GM19438 (cell line): ENCODE data around the gene SLC6A17.

Experiments
- ATAC-seq: cut with Tn5 transposase; IDR thresholded peaks from one replicate; pipeline ENCODE4 v1.9.1; 2021; ENCODE audit warnings: low read depth; ENCODE audit not compliant: unreplicated experiment

SLC6A17 gene

DNA sequence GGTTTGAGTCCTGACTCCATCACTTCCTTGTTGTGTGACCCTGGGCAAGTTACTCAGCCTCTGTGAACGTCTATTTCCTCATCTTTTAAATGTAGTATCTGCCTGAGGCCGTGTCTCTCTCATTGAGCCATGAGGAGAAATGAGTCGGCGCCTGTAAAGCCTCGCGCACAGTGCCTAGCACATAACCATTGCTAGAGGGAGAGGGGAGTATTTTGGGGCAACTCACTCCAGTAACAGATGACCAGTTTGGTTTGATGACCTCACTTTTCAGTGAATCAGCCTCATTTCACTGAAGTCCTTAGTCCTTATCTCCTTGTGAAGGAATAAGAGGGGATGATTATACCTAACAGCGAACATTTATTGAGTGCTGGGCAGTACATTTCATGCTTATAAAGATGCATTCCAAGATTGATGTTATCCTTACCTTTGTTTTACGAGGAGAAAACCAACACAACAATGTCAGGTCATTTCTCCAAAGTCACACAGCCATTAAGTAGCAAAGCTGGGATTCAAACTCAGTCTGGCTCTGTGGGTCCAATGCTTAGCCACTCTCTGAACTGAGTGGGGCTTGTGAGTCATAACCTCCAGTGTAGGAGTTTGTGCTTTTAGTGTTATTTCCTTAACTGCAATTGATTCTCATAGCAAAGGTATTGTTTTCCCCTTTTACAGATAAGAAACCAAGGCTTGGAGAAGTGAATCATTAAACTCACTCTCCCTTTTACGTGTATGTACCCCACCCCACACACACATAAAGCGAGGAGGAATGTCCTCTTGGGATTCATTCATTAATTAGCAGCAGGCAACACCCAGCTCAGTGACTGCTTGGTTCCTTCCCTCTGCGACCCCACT lies 85.8 kb downstream of the SLC6A17 start:
- no peak for ATAC-seq

DNA sequence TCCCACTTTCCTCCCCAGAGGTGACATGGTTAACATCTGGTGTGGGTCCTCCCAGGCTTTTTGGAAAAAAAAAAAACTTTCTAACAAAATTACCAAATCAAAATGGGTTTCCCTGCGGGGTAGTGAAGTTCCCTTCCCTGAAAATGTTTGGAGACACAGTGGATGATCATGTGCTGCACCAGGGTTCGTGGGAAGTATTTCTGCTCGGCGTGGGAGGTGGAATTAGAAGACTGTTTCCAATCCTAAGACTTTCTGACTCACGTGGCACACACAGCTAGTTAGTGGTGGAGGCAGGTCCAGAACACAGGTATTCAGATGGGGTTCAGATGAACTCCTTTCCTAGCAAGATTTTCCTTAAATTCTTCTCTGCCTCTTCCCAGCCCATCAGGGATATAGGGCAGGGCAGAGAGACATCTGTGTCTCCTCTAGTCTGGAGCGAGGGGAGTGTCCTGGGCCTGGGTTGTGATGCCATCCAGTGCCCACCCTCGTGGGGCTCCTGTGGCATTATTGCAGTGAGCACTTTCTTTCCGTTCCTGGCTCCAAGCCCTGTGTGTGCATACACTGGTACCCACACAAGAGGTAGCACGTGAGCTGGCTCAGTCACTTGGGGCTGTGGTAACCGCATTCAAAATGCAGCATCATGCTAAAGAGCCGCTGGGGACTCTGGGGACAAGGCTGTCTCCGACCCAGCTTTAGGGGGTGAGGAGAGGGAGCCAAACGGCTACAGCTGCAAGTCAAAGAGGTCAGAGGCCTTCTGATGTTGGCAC lies 87.3 kb downstream of the SLC6A17 start:
- ATAC-seq = no peak

GRCh38 chr1:110239441-110240430 lies 89.4 kb downstream of the SLC6A17 start:
- no peak for ATAC-seq

DNA sequence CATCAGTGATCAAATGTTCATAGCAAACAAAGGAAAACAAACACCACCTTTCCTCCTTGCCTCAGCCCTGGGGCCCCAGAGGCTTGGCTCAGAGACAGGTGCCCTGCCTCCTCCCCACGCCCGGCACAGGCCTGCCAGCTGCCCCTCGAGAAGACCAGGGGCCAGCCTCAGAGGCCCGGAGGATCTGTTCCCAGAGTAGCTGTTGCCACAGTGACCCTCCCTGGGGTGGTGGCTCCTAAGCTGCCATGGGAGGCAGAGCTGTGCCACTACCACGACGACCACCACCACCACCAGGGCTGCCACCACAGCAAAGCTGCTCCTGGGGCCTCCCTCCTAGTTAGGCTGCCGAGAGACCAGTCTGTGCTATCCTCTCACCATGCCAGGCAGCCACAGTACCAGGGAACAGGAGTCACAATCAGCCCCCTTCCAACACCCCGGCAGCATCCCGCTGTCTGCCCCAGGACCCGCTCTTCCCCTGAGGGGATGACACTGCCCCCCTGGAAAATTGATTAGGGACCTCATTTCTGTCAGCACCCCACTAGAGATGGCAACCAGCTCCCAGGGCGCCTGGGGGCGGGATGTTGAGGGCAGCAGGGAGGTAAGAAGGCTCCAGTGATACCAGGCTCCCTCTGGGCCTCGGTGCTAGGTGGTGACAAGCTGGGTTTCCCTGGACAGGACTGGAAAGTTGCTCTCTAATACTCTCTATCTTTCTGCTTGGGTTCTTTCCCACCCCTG lies 90.3 kb downstream of the SLC6A17 start:
- no peak for ATAC-seq

GRCh38 chr1:110241516-110241915 lies 91.2 kb downstream of the SLC6A17 start:
- ATAC-seq = no peak

GRCh38 chr1:110242062-110242461 lies 91.8 kb downstream of the SLC6A17 start:
- no peak for ATAC-seq

DNA sequence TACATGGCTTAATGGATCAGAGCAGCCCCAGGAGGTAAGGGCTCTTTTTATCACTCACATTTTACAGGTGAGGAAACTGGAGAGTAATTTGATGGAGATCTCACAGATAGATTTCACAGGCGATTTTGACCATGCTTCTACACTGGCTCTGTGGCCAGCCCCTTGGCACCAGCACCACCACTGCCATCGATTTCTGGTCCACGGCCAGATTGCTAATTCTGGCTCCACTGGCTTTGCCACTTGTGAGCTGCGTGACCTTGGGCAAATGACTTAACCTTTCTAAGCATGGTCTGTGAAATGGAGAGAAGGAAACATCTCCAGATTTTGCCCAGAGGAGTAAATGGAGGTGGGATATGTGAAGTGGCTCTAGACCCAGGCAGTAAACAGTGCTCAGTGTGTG lies 92.4 kb downstream of the SLC6A17 start:
- no peak for ATAC-seq

DNA sequence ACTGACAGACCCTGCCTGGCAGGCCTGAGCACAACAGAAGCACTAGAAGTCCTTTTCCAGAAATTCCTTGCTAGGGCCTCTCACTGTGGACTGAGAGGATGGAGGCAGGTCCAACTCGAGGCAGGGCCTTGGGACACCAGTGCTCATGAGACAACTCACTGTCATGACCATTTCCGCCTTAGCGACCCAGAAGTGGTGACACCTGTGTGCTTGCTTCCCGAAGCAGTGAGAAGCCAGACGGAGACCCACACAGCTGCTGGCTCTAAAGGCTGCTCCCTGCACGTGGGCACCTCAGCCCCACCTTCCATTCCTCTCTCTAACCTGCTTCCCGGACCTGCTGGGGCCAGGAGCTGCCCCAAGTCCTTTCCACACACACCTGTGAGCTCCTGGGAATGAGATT lies 92.9 kb downstream of the SLC6A17 start:
- no peak for ATAC-seq

GRCh38 chr1:110243574-110243973 lies 93.3 kb downstream of the SLC6A17 start:
- no peak for ATAC-seq

DNA sequence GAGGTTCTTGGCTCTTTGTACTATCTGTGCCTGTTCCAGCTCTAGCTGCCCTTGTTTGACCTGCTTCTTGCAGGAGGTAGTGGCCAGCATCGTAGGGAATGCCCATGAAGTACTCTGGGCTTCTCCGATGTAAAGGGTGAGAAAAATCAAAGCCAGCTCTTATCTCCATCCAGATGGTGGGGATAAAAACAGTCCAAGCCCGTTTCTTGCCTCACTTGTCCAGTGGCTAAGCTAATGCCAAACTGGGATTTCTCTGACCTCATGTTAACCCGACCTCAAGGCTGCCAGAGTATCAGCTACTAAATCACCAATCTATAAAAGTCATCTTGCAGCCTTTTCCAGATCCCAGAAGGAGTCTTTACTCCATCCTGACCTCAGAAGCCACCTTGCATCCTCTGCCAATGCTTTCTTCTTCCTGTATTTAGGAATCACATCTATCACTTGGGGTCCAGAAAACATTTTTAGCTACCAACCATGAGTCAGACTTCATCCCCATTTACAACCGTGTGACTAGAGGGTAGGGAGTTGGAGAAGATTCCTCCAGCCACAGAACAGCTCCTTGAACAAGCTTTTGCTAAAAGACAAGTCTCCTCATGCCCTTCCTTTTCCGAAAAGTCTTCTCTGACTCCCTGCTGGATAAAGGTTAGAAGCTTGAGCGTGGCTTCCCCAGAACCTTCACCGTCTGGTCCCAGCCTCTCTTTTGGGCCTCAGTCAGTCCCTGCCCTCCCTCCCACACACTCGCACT lies 95.8 kb downstream of the SLC6A17 start:
- ATAC-seq = no peak

- no peak for ATAC-seq
These were observed 98.5 kb downstream of the SLC6A17 start for GRCh38 chr1:110248746-110249145.

- no peak for ATAC-seq
These were observed 99.0 kb downstream of the SLC6A17 start for GRCh38 chr1:110249256-110249655.

DNA sequence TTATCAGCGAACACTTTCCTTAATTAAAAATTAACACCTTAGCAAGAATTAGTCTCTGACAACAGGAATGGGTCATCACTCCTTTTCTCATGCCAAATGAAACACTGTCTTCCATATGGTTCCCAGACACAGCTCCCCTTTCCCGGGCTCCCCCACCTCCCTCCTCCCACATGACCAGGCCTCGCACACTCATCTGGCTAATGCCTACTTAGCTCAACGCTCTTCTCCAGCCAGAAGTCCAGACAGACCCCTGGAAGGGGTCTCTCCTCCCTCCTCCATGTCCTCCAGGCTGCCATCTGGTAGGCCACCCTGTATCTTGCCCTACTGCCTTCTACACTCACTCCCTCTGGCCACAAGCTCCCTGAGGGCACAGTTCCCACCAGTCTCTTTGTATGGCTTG lies 99.7 kb downstream of the SLC6A17 start:
- ATAC-seq = no peak

GRCh38 chr1:110250749-110251148 lies 100.5 kb downstream of the SLC6A17 start:
- ATAC-seq = no peak
